ENCODE measurements around the gene TTLL3.
"Not testable (repeated sequence)": the region's sequence is repeated elsewhere in the genome, so short reads cannot be mapped to it uniquely, and the experiment has no call there.

TTLL3 gene, protein sequence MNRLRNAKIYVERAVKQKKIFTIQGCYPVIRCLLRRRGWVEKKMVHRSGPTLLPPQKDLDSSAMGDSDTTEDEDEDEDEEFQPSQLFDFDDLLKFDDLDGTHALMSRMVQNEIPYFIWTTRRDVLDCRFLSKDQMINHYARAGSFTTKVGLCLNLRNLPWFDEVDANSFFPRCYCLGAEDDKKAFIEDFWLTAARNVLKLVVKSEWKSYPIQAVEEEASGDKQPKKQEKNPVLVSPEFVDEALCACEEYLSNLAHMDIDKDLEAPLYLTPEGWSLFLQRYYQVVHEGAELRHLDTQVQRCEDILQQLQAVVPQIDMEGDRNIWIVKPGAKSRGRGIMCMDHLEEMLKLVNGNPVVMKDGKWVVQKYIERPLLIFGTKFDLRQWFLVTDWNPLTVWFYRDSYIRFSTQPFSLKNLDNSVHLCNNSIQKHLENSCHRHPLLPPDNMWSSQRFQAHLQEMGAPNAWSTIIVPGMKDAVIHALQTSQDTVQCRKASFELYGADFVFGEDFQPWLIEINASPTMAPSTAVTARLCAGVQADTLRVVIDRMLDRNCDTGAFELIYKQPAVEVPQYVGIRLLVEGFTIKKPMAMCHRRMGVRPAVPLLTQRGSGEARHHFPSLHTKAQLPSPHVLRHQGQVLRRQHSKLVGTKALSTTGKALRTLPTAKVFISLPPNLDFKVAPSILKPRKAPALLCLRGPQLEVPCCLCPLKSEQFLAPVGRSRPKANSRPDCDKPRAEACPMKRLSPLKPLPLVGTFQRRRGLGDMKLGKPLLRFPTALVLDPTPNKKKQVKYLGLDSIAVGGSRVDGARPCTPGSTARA

GRCh38 chr3:9809615-9810432, at the start of gene TTLL3:
TTLL3 (plus strand) TSS chr3:9810262; CDS start chr3:9810662, 400 bp downstream.
- peak; percentile 70 to 83 for DNase-seq

DNA sequence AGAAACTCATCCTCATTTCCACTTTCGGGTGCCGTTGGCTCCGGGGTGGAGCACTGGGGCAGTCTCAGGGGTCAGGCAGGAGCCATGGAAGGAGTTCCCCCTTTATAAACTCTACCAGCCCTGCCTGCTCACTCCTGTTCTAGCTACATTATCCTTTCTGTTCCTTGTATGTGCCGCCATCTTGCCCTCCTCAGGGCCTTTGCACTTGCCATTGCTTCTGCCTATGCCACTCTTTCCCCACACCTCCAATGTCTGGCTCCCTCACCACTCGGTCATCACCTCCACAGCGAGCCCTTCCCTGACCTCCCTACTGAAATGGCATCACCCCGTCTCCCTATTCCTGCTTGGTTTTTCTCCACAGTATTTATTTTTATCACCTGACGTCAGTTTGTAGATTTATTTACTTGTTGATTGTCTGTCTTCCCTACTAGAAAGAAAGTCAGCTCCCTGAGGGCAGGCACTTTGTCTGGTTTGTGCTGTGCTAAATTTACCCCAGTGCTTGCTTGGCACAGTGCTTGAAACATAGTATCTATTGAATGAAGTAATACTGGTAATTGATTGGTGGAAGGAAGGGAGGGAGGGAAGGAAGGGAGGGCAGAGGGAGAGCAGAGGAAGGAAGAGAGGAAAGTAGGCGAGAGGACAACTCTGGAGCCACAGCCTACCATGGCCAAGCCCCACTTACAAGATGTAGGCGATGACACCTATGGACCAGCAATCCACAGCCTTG, 49.1 kb upstream of the TTLL3 start:
- no peak for DNase-seq

DNA sequence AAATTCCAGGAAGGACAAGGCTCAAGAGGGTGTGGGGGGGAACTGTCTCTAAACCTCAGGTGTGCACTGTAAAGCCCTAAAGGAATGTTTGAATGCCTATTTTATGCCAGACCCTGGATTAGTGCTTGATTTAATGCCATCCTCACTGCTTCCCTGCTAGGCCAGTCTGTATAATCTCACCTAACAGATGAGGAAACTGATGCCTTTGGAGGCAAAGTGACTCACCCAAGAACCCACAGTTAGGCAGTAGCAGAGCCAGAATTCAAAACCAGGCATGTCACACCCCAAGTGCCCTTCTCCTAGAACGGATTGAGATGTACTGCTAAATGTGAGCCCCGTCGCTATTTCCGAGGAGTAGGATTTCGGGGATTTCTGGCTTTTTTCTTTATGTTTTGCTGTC, 48.1 kb upstream of the TTLL3 start:
- no peak for DNase-seq

- no peak for DNase-seq
Measured at GRCh38 chr3:9762871-9763270, 47.2 kb upstream of the TTLL3 start.

GRCh38 chr3:9765865-9766264, 44.2 kb upstream of the TTLL3 start:
- no peak for DNase-seq

DNA sequence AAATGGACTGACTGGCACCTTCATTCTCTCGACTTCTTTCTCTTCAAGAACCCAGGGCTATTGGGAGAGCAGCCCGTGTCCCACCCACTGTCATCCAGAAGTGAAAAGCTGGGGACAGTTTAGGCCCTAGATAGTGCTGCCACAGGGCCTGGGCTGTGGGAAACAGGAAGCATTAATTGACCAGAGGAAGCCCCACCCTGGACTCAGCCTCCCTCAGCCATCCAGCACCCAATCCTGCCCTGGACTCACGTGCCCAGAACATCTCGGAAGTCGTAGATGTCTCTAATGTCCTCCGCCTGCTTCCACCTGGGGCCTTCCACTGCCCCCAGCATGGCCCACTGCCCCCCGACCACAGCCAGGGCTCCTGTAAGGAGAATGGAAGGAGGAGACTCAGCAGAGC, 42.6 kb upstream of the TTLL3 start:
- no peak for DNase-seq

DNA sequence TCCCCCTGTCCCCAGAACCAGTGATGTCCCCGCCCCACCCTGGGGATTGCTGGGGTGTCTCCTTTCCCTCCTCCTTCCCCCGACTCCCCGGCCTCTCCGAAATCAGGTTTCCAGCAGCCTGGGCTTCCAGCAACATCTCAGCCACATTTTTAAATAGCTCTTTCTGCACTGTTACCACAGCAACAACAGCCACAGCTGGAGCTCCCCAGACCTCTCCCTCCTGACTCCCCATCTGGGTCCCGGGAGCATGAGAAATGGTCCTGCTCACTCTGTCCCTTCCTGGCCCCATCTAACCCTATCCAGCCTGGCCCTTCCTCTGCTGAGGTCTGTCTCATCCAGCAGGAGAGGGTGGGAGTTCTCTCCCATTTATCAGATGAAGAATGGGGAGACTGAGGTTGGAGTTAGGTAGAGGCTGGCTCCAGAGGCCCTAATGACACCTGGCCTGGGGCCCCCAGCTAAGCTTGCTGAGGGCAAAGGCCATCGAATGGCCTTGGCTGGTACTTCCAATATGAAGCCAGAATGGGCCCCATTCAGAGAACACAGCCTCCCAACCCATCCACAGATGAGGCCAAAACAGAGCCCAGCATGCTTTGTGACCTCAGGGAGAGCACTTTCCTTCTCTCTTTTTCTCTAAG, 41.8 kb upstream of the TTLL3 start:
- no peak for DNase-seq

DNA sequence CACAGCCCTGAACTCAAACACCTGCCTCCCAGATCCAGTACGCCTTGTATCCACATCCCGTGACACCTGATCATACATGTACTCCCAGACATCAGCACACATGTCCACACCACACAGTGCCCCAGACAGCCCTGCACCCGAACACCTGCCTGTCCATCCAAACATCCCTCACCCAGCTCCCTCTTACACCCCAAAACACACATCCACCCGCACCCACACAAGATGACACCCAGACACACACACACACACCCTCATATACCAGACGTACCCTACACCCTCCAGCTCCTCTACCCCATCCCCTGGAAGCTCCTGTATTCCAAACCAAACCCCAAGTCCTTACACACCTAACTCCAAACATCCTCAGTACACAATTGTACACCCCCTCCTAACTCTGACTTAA, 41.0 kb upstream of the TTLL3 start:
- DNase-seq, result no peak

DNA sequence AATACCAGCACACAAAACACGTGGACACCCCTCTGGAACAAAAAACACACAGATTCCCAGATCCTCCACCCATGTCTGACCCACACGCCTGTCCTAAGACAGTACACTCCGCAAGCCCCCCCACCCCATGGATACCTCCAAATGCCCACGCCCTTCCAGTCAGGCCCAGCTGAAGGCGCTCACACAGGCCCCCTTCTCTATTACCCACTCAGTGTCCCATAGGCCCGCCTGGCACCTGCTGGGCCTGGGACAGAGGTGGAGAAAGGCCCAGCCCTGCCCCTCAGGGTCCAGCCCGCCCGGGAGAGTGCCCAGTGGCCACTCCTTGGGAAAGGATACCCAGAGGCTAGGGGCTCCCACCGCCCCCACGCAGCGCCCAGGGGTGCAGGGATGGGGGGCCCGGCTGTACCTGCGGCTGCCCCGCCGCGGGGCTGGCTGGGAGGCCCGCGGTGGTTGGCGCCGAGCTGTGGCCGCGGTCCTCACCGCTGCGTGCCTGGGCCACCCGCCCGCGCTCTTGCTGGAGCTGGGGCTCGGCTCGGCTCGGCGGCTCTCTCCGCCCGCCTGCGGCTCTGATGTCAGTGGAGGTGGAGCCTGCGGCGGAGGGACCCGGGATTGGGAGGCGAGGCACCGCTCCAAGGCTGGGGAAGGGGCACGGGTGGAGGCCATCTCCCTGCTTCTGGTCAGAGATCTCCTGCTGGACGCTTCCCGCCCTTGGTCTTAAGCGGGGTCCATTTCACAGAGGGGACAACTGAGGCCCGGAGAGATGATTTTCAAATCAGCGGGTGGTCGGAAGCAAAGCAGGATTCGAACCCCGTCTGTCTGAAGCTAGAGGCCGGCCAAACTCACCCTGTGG, 40.4 kb upstream of the TTLL3 start, which contains the start of gene CAMK1:
CAMK1 (minus strand) TSS at position 522 of the 850 bp plus-strand sequence. CDS start 2,198 bp downstream, outside the sequence.
- peak; percentile 35 to 74 for DNase-seq

- DNase-seq, result no peak
Measured at GRCh38 chr3:9770276-9770812, 39.7 kb upstream of the TTLL3 start.

DNA sequence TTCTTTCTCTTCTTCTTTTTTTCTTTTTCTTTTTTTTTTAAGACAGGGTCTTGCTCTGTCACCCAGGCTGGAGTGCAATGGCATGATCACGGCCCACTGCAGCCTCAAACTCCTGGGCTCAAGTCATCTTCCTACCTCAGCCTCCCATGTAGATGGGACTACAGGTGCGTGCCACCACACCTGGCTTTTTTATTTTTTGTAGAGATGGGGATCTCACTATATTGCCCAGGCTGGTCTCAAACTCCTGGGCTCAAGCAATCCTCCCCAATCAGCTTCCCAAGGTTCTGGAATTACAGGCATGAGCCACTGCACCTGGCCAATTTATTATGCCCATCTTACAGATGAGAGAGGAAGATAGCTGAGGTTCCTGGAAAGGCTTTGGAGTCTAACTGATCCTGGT, 39.1 kb upstream of the TTLL3 start:
- not testable (repeated sequence) for DNase-seq

DNA sequence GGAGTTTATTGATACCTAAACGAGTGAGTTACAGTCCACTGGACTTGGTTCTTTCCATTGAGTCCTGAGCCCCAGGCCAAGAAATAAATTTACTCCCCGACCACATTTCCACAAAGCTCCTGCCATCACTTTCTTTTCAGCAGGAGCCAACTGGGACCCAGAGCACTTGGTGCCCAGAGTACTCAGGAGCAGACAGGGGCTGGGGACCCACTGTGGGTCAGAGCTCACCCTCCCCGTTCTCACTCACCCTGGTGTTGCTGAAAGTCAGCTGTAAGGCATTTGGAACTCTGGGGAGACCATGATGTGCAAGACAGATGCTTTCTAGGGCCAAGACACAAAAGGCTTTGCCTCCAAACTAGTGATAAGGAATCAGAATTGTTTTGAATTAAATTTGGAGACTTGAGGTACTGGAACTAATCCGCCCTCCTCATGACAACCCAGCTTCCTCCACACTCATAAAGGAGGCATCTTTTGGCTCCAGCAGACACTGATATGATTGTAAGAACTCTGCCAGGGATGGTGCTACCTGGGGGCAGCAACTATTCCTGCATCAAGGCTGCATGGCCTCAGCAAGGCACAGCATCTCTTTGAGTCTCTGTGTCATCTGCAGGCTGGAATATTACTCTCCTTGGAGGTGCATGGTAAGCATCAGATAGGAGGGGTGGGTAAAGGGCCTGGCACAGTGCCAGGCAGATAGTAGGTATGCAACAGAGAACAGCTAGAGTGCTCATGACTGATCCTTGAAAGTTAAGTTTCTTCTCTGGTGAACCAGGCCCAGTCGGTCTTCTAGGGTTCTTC, 33.0 kb upstream of the TTLL3 start:
- DNase-seq, result no peak

GRCh38 chr3:9777694-9778021, 32.4 kb upstream of the TTLL3 start:
- no peak for DNase-seq

- no peak for DNase-seq
Measured at GRCh38 chr3:9778143-9779074, 31.7 kb upstream of the TTLL3 start.

DNA sequence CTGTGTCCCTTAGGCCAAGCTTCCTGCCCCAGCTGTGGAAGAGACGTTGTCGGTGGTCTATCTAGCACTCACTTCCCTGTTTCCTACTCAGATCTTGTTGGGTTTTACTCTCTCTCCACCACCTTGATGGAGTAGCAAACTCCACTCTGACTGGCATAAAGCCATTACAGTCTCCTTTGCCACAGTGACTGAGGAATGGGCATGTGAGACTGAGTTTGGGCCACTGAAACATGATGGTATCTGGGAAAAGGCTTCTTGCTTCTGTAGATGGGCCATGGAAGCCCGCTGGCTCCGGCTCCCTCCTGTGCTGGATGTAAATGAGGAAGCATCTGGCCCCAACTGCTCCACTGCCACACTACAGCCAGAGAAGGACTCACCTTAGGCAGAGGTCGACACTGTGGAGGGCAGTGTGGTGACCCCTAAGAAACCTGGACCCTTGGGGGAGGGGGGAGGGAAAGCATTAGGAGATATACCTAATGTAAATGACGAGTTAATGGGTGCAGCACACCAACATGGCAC, 30.9 kb upstream of the TTLL3 start:
- no peak for DNase-seq

DNA sequence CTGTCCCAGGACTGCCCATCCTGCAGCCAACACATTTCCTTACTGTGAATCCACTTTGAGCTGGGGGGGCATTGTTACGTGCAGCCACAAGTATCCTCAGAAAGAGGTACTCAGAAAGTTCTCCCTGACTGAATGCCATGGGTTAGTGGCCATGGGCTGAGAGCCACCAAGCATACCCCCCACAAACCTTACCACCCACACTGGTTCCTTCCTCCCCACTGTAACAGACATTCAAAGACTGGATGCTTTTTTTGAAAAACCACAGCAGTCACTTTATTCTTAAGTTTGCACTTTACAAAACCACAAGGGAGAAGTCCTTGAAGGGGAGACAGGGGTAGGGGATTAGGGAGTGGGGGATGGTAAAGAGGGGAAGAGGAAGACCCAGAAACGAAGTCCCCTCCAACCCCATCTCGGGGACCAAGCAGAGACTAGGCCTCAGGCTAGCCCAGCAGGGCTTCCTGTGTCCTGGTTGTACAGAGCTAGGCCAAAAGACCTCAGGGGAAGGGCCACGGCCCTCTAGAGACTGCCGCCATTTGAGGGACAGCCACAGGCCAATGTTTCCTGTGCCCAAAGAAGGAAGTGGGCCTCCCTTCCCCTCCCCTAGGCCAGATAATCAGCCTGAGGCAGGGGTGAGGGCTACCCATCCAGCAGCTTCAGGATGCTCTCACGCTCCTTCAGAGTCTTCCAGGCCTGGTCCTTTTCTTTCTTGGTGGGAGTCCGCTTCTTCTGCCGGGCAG, 30.2 kb upstream of the TTLL3 start:
- DNase-seq, result no peak

- no peak for DNase-seq
Measured at GRCh38 chr3:9780458-9780812, 29.6 kb upstream of the TTLL3 start.

GRCh38 chr3:9780910-9781309, 29.2 kb upstream of the TTLL3 start:
- DNase-seq, result no peak

All from SHP77 (cell line).